Stimulated activated CD4-positive, alpha-beta T cell treated with anti-CD3 and anti-CD28 coated beads, Interleukin-12 subunit alpha, Interleukin-12 subunit beta, amount 100 ng/mL, for 48 hours (primary cell): ENCODE measurements around the gene TLE5.
A peak's percentile ranks its signal among the peaks of the same experiment; 100 is the strongest.
"Not testable (repeated sequence)": the region's sequence is repeated elsewhere in the genome, so short reads cannot be mapped to it uniquely, and the experiment has no call there.

Experiments used
- DNase-seq, 3 donors: peaks; one replicate each; pipeline ENCODE4 v3.0.0-alpha.2; 2020; ENCODE audit warnings: low read depth in 2 of 3, low spot score in 1 of 3

TLE5 gene

DNA sequence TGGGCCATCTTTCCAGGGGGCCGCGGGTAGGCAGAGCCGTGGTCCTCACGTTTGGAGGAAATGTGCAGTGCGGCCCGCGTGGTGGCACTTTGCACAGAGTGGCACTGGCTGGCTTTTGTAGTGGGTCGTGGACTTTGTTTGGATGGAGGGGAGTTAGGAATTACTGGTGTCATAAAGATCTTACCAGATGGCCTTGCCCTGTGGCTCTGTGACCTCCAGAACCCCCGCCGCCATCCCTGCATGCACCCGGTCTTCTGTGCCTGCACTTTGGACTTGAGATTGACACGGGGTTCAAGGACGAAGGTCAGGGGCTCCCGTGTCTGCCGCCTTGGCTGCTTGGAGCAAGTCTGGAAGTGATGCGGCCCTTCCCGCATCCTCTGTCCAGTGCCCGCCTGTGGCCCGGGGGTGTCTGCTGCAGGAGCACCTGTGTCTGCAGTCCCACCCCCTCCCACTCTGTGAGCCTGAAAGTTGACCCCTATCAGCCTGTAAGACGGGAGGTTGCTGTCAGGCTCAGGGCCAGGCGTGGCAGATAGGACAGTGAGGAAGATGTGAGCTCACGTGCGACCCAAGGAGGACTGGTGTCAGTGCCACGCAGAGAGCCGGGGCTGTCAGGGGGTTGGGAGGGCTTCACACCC lies 34.1 kb upstream of the TLE5 start:
- DNase-seq: no peak

DNA sequence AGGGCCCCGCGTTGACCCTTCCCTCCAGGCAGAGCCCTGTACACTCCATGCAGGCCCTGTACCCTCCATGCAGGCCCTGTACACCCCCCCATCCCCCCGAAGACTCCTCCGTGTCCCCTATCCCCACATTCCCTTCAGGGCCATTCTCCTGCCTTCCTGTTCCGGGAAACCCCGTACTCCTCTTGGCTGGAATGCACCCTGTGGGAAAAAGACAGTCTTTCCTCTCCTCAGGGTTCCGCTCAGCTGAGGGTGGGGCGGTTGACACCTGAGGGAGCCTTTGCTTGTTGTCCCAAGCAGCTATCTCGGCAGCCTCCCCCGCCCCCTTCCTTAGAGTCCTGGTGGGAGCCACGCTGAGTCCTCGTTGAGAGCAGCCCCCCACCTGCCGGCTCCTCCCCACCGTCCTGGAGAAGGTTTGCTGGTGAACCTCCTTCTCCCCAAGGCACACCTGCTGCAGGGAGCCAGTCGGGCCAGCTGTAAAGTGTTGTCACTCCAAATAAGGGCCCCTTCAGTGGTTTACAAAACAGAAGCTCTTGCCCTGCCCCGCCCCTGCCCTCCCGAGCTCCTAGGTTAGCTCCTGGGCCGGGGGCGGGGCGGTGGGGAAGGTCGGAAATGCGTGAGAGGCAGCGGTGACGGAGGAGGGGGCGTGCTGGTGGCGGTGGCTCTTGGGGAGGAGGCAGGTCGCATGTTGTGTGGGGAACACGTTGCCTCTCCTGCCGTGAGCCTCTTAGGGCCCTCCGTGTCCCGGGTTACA lies 33.3 kb upstream of the TLE5 start:
- peak in 2 of 3 donors; percentile 14 to 26 for DNase-seq

DNA sequence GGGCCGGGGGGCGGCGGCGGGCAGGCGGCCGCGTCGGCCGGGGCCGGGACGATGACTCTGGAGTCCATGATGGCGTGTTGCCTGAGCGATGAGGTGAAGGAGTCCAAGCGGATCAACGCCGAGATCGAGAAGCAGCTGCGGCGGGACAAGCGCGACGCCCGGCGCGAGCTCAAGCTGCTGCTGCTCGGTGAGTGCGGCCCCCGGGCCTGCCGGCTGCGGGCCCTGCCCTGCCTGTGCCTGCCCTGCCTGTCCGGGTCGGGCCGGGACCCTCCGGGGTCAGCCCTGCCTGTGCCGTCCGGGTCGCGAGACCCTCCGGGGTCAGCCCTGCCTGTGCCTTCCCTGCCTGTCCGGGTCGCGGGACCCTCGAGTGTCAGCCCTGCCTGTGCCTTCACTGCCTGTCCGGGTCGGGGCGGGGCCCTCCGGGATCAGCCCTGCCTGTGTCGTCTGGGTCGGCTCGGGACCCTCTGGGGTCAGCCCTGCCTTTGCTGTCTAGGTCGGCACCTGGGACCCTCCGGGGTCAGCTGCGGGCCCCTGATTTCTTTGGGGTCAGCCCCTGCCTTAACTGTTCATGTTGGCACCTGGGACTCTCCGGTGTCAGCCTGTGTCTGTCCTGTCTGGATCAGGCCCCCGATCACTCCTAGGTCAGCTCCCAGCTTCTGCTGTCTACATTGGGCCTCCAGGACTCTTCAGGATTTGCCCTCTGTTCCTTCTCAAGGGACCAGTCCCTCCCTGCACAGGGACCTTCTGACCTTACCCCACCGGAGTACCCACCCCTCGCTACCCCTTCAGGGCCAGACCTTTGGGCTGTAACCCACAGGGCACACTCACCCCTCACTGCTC lies 32.5 kb upstream of the TLE5 start:
- no peak for DNase-seq

DNA sequence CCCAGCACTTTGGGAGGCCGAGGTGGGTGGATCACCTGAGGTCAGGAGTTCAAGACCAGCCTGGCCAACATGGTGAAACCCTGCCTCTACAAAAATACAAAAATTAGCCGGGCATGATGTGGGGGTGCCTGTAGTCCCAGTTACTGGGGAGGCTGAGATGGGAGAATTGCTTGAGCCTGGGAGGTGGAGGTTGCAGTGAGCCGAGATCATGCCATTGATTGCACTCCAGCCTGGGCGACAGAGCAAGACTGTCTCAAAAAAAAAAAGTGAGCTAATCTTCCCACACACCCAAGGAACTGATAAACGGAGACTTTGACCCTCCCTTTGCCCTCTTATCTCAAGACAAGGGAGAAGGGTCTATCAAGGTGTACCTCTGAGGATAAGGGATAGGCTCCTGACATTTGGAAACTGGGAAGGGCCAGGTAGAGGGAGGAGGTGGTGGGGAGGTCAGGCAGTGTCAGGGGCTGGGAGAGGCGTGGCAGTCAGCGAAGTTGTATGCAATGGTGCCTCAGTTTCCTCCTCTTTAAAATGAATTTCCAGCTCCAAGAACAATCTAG lies 27.1 kb upstream of the TLE5 start:
- DNase-seq: not testable (repeated sequence)

DNA sequence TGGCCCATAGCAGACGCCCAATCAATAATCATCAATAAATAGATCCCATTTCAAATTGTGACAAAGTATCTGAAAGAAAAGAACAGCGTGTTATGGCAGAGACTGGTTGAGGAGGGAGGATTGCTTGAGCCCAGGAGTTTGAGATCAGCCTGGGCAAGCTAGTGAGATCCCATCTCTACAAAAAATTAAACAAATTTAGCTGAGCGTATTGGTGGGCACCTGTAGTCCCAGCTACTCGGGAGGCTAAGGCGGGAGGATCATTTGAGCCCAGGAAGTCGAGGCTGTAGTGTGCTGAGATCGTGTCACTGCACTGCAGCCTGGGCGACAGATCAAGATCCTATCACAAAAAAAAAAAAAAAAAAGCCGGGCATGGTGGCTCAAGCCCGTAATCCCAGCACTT lies 25.5 kb upstream of the TLE5 start:
- DNase-seq: no peak

DNA sequence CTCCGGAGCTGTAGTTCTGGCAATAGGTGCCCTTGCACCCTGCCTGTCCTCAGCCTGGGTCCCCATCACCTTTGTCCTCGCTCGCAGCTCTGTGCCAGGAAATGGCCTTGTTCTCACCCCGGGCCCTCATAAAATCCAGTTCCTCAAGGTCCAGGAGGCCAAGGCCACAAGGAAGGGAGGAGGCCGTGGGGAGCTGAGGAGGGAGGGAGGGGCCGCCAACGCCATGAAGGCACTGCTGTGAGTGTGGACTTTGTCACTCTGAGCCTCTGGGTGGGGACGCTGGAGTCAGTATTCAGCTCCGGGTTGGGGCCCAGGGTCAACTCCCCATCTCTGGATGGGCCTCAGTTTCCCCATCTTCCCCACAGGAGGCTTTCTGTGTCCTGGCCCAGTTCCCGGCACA lies 22.6 kb upstream of the TLE5 start:
- no peak for DNase-seq

DNA sequence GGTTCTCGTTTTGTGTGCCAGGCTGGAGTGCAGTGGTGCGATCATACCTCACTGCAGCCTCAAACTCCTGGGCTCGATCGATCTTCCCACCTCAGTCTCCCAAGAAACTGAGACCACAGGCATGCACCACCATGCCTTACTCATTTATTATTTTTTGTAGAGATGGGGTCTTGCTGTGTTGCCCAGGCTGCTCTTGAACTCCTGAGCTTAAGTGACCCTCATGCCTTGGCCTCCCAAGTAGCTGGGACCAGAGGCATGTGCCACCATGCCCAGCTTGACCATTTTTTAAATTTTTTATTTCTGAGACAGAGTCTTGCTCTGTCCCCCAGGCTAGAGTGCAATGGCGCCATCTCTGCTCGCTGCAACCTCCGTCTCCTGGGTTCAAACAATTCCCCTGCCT lies 21.7 kb upstream of the TLE5 start:
- no peak for DNase-seq

DNA sequence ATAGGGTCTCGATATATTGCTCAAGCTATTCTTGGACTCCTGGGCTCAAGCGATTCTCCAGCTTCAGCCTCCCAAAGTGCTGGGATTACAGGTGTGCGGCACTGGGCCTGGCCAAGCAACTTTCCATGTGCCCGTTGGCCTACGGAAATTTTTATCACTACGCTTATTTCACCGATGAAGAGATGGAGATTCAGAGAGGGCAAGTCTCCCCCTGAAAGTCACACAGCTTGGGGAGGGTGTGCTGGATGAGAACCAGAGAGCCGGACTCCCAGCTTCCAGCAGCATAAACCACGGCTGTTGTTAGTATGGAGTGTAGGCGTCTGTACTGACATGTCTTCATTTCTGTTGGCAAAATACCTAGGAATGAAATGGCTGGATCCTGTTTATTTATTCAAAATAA lies 20.0 kb upstream of the TLE5 start:
- no peak for DNase-seq

DNA sequence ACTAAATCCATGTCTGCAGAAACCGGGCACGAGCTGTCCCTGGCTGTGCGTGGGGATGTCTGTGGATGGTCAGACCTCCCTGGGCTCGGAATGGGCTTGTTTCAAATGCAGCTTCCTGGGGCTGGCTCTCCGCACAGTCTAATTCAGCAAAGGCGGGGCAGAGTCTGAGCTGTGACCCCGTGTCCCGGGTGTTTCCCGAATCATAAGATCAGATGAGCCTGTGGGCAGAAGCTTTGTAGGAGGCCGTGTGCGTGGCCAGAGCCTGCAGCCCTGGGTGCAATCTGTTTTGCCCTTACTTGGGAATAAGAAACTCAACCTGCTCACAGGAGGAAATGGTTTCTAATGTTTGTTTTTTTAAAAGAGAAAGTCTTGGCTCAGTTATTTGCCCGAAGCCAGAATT lies 18.0 kb upstream of the TLE5 start:
- DNase-seq: no peak

DNA sequence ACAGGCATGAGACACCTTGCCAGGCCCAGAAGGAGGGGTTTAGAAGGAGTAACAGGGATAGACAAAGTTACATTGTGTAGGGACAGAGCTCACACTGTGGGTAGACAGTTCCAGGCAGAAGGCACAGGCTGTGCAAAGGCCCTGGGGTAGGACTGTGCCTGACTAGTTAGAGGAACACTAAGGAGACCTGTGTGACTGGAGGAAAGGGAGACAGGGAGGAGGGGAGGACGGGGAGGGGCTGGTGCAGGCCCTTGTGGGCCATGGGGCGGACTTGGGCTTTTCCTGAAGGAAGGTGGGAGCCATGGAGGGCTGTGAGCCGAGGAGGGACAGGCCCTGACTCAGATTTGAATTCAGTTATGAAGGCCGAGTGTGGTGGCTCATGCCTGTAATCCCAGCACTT lies 17.3 kb upstream of the TLE5 start:
- no peak for DNase-seq

DNA sequence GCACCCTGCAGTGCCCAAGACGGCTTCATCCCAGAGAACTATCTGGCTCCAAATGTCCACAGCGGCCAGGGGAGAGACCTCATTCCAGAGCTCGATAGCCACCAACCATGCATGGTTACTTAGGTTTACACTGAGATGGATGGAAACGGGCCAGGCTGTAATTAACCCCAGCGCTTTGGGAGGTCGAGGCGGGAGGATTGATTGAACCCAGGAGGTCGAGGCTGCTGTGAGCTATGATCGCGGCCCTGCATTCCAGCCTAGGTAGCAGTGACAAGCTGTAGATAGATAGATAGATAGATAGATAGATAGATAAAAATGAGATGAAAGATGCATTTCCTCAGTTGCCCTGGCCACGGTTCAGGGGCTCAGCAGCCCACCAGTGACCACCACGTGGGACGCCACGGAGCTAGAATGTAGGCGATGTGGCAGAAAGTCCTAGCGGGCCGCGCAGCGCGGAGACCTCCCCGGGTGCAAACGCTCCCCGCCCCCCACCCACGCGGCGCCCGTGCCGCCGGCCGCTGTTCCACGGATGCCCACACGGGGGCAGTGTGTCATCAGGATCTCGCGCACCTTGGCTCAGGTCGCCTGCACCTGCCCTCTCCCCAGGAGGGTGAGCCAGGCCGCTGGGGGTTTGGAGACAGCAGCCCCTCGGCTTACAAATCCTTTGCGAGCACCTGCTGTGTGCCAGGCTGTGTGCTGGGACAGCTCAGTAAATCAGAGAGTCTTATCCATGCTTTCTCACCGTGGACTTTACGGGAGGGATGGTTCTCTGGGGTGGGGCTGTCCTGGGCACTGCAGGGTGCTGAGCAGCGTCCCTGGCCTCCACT lies 13.5 kb upstream of the TLE5 start:
- DNase-seq: peak; percentile 61 to 86 (median 68)

DNA sequence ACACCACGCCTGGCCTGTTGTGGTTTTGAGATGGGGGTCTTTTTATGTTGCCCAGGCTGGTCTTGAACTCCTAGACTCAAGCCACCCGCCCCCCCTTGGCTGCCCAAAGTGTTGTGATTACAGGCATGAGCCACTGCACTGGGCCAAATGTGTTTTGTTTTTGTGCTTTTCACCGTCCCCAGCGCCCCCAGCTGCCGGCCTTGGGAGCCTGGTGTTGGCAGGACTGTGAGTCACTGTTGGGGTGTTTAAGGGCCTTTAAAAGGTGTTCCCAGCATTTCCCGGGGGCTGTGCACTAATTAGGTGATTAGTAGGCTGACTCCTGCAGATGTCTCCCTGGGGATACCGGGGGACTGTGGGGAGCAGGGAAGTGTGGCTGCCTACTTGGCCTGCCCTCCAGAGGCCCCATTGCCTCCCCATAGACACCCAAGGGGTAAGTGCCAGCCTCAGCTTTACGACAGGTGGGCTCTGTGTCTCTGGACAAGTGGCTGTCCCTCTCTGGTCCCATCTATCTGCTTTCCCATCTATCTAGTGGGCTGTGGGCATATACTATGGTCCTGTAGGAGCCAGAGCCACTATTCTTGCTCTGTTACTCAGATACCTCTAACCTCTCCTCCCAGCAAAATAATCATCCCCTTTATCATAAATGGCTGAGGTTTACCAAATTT lies 11.8 kb upstream of the TLE5 start:
- DNase-seq: no peak

DNA sequence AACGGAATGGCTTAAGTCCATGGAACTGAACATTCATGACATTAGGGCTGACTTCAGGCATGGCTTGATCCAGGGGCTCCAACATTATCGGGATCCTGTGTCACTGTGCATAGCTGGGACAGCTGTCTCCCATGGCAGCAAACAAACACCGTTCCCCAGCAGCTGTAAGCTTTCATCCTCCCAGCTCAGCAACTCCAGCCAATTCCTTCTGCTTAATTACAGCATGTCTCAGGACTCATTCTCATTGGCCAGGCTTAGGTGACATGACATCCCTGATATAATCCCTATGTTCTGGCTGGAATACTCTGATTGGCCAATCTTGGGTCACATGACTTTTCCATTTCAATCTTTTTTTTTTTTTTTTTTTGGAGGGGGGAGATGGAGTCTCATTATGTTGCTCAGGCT lies 10.9 kb upstream of the TLE5 start:
- DNase-seq: no peak

DNA sequence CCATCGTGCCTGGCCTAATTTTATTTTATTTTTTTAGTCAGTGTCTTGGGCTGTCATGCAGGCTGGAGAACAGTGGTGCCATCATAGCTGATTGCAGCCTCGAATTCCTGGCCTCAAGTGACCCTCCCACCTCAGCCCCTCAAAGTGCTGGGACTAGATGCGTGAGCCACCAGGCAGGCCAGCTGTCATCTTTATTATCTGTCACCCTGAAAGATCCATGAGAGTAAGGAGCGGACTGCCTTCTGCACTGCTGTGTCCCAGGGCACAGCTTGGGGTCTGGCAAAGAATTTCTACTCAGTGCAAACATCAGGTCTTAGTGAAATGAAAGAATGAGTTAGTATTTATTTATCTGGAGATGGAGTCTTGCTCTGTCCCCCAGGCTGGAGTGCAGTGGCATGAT lies 9.5 kb upstream of the TLE5 start:
- no peak for DNase-seq

DNA sequence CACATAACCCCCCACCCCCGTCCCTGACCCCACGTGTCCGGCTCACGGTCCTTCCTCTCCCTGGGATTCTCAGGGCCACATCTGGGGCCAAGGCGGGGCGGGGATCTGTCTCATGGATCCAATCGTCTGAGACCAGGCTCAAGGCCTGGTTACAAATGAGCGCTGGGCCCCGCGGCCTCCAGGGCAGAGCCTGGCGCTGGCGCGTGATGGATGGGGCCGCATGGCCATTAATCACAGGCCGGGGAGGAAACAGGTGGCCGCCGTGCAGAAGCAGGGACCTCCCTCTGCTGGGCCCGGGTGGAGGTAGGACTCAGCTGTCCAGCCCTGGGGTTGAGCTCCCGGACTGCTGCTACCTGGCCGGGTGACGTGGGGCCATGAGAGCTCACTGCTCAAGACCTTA lies 5.8 kb upstream of the TLE5 start:
- DNase-seq: no peak

DNA sequence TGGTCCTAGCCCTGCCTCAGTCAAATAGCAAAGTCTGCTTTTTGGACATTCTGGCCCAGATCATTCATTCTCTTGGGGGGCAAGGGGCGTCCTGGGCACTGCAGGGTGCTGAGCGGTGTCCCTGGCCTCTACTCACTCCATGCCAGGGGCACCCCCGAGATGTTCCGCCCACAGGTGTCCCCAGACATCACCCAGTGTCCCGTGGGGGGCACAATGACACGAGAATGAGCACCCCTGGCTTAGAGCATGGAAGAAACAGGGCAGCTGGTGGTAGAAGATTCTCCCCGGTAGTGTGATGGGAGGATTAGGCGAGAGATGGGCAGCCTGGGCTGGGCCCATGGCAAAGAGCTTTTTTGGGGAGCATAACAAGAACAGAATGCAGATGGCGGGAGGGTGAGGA lies 5.3 kb upstream of the TLE5 start:
- no peak for DNase-seq

DNA sequence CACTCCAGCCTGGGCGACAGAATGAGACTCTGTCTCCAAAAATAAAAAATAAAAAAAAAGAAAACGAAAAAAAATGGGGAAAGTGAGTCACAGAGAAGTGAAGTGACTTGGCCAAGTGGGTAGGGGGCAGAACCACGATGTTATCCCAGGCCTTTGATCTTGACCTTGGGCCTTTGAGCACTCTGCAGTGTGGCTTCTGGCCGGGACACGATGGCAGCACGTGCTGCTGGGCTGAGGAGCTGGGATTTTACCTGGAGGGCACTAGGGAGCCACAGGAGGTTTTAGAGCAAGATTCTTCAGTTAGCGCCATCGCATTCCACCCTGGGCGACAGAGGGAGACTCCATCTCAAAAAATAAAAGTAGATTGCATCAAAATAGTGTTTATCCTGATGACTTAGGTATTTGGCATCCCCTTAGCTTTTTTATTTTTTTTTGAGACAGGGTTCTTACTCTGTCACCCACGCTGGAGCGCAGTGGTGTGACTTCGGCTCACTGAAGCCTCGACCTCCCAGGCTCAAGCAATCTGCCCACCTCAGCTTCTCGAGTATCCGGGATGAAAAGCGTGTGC lies 4.3 kb upstream of the TLE5 start:
- no peak for DNase-seq

DNA sequence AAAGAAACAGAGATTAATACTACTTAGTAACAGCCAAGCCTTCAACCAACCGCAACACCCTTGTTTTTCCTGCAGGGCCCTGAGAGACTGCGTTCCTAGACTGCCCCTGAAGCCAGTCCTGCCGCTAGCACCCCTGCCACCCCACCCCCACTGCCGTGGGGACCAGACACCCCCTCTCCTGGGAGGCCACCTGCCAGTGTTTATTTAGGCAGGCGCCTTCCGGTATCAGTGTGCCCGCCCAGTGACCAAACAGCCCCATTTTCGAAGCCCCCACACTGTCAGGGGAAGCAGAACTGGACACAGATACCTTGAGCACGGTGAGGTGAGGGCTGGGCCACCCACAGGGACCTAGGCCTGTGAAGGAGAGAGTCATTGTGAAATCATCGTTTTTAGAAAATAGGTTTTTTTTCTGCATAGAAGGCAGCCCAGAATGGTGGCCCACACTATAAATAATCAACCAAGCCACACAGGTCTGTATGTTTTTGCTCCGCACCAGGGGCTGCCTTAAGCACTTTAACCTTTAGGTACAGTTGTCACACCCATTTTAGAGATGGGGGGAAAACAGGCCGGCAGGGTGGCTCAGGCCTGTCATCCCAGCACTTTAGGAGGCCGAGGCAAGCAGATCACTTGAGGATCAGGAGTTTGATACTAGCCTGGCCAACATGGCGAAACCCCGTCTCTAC lies 3.5 kb upstream of the TLE5 start:
- no peak for DNase-seq

DNA sequence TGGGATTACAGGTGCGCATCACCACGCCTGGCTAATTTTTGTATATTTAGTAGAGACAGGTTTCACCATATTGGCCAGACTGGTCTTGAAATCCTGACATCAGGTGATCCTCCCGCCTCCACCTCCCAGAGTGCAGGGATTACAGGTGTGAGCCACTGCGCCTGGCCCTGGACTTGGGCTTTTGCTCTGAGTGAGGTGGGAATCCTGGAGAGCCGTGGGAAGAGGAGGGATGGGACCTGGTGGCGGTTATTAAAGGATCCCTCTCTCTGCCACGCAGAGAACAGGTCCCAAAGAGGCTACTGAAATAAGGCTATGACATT lies 1.7 kb upstream of the TLE5 start:
- no peak for DNase-seq
